Fibroblast of skin of back (primary cell): ENCODE results near the gene KRT4.
"Not testable (repeated sequence)": the region's sequence is repeated elsewhere in the genome, so short reads cannot be mapped to it uniquely, and the experiment has no call there.

ENCODE experiments used
- DNase-seq: peaks from one replicate; pipeline ENCODE4 v3.0.0-alpha.2; 2013

KRT4 gene

DNA sequence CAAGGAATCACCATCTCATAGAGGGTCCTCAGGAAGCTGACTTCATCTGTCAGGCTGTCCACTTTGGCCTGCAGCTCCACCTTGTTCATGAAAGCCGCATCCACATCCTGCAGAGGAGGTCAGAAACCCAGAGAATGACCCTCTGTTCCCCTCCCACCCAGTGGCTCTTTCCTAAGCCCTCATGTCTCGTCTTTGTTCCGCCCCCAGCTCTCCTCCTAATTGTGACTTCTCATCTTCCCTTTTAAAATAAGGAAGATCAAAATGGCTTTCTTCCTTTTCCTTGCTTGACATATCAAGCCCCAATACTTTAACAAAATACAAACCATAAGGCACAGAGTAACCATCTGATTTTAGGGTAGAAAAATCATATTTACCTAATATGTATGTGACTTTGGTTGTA lies 41.1 kb downstream of the KRT4 start:
- DNase-seq, result no peak

DNA sequence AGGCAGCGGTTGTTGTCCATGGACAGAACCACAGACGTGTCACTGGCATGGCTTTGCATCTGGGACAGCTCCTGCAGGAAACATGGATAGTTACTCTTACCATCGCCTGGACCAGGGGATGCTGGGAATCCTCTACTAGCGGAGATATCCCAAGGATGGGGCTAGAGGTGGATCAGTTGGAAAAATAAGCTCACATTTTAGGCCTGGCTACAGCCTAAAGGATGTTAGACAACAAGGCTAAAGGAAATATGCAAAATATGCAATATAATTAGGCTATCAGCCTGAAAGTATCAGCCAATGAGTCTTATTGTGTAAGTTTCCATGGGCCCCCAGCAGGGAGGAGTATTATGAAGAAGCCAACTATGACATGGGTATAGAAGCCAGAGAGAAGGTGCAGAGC lies 41.7 kb downstream of the KRT4 start:
- no peak for DNase-seq

DNA sequence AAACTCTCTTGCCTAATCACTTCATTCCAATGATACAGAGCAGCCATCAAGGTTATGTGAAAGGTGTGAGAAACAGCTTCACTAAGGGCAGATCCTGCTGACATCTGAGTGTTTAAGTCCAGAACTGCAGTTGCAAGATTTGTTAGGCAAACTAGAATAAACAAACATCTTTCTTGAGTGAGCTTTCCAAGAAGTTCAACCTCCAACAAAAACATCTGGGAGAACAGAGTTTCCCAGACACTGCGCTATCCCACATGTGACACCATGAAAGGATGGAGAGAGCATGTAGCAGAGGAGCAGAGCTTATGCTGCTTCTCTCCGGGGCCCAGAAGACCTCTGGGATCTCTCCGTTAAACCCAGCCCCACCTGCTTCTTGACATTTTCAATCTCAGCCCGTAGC lies 42.4 kb downstream of the KRT4 start:
- DNase-seq, result no peak

DNA sequence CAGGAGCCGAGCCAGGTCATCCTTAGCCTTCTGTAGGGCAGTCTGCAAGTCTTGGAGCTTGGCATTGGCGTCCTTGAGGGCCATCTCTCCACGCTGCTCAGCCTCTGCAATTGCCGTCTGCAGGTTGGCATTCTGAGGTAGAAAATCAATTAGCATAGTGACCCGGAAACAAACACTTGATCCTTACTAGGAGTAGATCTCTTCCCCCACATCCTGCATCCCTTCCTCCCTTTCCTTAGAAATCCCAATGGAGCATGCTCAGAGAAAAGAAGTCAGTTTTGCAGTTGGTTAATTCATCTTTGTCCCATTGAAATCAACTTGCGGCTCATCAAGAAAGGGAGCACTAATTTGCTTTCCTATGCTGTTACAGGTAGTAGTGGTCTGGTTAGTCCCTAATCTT lies 42.8 kb downstream of the KRT4 start:
- DNase-seq, result no peak

DNA sequence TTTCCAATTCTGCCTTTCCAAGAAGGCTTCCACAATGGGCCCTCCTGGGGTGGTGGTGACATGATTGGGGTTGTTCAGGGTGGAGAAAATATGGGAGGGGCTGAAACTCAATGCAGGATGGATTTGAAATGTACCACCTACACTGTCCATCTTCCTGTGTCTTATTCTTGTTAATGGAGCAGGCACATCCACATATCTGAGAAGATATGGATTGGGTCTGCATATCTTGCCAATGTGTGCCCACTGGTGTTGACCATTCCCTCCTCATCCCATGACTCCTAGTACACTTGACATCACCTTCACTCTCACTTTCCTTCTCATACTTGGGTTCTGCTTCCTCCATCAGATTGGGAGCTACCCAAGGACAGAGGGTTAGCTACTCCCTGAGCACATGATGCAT lies 44.0 kb downstream of the KRT4 start:
- DNase-seq, result no peak

DNA sequence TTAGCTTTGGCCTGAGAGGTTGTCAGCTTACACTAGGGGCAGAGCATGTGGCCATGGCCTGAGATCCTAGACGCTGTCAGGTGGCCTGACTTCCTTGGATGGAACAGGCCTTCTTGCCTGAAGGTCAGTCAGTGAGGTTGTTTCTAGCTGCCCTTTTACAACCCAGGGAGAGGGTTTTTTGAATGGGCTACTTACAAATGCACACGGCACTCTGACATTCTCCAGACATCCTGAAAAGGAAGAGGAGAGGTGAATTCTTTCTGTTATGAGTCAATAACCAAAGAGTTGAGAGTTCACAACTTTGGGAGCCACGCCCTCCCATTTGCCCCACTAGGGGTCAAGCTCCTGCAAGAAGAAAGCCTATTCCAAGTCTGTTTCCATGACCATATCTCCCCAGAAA lies 44.6 kb downstream of the KRT4 start:
- no peak for DNase-seq

DNA sequence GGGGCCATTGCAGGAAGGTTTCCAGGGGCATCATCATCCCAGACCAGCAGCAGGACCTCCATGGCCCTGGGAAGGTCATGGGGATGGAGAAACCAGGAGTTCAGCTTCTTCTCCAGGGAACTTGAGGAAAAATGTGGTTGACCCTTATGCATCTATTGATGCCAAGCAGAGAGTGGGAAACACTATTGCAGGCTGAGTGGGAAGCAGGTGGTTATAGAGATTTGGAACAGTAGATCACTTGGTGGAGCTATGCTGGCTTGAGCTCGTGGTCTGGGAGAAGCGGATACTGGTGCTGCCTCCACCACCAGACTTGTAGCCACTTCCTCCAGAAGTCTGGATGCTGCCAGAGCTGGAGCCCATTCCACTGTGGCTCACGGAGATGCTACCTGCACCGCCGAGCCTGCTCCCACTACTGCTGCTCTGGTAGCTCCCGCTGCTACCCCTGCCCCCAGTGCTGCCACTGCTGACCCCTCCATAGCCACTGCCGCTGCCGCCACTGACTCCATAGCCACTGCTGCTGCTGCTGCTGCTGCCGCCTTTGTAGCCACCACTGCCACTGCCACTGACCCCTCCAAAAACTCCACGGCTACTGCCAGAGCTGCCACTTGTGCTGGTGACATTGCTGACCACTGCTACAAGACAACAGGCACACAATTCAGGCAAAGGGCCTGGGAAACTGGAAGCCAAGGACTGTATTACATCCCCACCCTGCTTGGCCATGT lies 45.3 kb downstream of the KRT4 start:
- no peak for DNase-seq

DNA sequence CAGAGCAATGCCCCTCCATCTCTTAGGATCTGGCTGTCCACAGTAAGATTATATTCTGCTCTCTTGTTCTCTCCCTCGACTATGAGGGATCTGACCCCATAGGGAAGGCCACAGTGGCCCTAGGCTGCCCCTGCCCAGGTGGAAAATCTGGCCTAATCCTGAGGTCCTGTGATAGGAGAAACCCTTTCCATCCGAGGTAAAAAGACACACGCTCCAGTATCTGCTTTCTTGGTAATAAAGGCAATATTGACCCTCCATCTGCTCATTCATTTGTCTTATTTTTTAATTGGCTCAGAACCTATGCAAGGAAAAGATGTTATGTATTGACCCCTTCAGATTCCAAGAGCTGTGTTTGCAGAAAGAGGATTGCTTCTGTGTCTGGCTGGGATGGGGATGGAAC lies 46.5 kb downstream of the KRT4 start:
- DNase-seq, result no peak

DNA sequence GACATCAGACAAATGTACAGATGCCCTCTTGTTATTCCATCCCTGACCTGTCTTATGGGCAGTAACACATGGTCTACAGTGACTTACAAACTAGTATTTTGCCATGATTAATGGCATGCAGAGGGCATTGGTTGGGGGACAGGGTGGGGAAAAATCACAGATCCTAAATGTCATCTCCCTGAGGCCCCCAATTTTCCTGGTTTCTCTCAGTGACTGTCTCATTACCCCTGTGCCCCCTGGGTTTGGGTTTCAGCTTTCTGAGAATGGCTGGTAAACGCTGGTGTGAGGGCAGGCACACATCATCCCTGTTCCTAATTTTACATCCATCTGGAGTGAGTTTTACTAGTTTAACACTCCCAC lies 46.9 kb downstream of the KRT4 start:
- DNase-seq, result no peak

DNA sequence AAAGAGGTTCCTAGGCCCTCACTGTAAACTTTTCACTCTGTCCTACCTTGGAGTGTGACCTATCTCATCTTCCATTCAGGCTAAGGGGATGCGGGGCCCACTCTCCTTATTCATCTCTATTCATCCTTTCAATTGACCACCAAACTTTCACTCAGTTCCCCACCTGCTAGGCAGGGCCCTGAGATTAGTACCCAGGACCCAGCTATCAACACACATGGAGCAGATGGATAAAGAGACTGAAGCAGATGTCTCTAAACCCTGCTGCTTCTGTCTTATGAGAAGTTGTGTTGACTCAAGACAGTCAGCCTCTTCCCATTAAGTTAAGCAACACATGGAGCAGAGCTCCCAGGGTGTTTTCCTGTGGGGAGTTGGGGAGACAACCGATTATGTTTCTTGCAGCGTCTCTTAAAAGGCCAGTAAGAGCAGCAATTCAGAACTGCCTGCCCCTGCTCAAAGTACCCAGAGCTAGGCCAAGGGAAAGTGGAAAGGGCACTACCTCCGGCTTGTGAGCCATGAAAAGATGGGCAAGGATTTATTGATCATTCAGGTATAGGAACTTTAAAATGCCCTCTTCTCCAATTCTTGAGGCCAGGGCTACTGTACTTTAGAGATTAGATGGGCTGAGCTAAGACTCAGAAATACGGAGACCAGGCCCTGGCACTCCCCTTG lies 47.4 kb downstream of the KRT4 start:
- DNase-seq, result no peak

DNA sequence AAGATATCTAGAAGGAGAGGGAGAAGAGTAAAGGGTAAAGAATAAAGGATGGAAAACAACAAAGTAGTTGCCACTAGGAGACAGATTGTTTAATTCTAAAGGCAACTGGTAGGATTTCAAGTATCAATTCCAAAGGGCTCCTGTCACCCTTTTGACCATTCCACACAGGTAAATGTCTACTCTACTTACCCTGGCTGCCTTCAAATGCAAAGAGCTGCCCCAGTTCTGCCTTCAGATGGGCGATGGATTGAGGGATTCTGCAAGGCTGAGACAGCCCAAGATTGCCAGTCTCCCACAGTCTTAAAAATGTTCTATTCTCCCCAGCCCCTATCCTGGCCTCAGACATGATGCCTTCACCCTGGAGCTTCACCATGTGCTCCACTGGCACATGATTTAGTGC lies 48.2 kb downstream of the KRT4 start:
- DNase-seq, result no peak

DNA sequence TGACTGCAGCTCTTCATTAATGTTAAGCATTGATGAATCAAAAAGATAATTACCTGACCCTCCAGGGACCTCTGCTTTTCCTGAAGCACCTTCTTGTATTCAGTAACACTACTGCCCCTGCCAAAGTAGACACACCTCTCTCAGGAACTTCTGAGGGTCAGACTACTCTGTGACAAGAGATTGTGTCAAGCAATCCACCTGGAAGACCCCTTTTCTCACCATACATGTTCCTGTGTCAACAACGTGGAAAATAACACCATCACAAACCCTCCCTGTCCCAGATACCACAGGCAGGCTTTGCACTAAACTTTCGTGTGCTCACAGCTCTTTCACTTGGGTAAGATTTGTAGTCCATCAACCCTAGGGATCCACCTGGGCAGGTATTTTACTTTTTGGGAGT lies 49.9 kb downstream of the KRT4 start:
- DNase-seq, result no peak

DNA sequence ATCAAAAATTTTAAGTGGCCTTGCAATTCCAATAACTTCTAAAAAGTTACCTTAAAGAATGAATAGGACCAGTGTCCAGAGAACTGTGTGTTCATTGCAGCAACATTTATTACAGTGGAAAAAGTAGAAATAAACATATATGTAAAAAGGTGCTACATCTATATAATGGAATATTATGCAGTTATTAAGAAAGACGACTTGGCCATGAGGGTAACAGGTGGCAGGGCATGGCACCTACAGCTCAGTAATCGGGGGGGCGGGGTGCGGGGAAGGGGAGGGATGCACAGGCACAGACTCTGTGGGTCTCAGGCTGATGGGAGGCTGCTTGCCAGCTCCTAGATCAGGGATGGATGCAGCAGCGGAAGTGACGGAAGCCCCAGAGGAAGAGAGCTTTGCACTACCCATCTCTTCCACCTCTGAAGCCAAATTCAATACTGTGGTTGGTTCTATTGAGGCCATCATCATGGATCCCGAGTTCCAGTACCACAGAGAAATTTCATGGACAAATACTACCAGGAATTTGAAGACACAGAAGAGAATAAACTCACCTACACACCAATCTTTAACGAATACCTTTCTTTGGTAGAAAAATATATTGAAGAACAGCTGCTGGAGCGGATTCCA lies 50.8 kb downstream of the KRT4 start:
- no peak for DNase-seq

DNA sequence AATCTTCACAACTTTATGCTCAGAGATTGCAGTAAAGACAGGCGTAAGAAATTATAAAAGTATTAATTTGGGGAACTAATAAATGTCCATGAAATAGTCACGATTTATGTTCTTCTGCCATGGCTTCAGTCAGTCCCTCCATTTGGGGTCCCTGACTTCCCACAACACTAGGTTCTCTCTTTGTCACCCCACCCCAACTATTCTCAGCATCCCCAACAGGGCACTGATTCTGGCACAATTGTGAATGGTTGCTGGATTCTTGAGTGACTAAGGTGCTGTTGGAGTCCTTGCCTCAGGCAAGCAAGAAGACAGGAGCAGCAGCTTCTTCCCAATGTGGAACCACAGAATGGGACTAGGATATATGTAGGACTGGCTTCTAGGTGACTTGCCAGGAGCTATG lies 52.1 kb downstream of the KRT4 start:
- DNase-seq, result no peak

DNA sequence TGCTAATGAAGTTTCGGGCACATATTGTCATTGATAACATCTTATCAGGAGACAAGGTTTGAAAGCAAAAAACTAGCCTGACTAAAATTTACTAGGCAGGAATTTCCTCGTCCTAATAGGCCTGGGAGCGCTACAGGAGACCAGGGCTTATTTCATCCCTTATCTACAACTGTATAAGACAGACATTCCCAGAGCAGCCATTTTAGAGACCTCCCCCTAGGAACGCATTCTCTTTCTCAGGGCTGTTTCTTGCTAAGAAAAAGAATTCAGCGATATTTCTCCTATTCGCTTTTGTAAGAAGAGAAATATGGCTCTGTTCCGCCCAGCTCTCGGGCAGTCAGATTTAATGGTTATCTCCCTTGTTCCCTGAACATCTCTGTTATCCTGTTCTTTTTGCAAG lies 52.7 kb downstream of the KRT4 start:
- not testable (repeated sequence) for DNase-seq

DNA sequence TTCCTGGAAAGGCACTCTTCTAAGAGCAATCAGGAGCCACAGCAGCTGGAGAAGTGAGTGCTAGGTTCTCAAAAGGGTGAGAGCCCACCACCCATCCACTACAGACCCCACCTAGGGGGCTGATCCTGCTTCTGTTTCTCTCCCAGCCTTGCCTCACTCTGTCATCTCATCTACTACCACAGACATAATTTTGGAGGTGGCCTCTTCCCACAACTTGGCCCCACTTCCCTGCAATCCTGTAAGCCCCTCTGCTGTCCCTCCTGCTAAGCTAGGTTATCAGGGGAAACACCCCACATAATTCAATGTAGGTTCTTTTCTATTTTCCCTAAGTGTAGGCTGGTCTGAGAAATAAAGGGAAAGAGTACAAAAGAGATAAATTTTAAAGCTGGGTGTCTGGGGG lies 53.3 kb downstream of the KRT4 start:
- no peak for DNase-seq

DNA sequence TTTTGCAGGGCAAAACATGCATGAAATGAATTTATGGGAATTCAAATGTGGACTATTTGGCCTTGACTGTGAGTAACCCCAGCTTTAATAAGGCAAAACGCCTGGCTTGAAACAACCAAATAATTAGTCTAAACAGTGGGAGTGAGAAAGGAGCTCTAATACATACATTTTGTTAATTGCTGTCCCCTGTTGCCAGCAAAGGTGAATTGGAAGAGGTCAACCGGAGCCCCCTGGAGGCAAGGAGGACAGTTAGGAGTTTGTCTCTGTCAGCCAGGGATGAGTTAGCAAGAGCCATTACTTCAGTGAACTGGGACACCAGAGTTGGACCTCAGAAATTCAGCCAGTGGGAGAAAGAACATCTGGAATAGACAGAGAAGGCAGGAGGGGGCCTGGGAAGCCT lies 54.2 kb downstream of the KRT4 start:
- no peak for DNase-seq

DNA sequence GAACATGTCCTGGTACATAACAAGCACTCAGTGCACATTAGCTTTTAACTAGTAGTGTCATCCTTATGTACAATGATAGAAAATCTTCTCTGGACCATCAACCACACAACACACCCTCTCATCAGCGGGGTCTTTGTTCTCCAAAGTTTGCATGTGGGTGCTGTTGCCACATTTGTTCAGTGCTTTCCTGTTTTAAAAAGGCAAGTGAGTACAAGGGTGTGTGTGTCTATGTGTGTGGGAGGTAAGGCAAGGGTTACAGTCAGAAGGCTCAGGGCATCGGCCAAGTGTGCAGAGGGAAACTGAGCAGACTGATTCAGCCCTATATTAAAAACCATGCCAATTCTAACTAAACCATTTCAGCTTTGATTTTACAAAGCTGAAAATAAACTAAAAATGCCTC lies 54.7 kb downstream of the KRT4 start:
- no peak for DNase-seq

DNA sequence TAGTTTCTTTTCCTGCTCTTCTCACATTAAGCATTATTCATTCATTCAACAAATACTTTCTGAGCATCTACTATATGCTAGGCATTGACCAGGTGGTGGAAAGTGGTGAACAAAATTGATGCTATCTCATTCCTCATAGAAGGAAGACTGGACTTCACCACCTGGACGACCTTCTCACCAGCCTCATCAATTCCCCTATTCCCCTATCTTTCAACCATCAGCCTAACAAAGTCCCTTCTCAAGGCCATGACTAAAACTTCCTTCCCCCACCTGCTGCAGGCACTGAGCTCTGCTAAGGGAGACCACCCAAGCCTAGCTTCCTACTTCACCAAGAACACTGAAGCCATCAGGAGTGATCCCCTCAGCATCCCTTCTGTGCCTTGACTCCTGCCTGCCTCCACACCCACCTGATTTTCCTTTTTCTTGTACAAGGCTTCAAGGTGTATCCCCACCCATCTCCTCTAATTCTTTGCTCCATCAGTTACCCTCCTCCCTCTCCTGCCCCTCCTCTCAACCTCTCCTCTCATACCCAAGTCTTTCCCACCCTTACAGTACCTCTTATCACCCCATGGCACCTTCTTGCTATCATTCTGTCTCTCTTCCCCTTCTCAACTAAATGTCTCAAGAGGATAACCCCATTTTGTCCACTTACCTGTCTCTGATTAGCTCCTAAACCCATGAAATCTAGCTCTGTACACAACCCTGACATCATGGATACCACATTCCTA lies 56.3 kb downstream of the KRT4 start:
- DNase-seq, result no peak
